ENCODE results near the gene CXorf65. TPM values are rescaled to one million over a fixed set of nuclear protein-coding genes. Genes with fewer than 3 reads are reported as not detected.

The CXorf65 gene
- total RNA-seq, 1 donor from 2014 or later = not detected

- DNase-seq (ENCODE audit: extremely low spot score in 2 of 2) = no peak
- no peaks in the 10 kb centered on the region for H3K4me1 ChIP-seq
- no peak overlapping the region for H3K27ac ChIP-seq
- no peaks in the 10 kb centered on the region for H3K27me3 ChIP-seq
- no peaks in the 10 kb centered on the region for H3K9me3 ChIP-seq
- intact Hi-C loops (cut with DNase I) = no loop called here
- TF ChIP-seq POLR2A (IDR thresholded peaks at IDR 0.05) (no peak), POLR2AphosphoS5 (IDR thresholded peaks at IDR 0.05; ENCODE audit: insufficient read depth in 1 of 2, low read depth in 1 of 2) (no peak), CTCF (IDR thresholded peaks at IDR 0.05) (no peak)
- no peak overlapping the region for H3K4me3 ChIP-seq
- peaks cover 0 to 23% of the 10 kb centered on the region in 2 donors for H3K36me3 ChIP-seq
Observed at GRCh38 chrX:71131510-71131909, 25.0 kb upstream of the CXorf65 start.

- H3K4me1 ChIP-seq = no peaks in the 10 kb centered on the region
- TF ChIP-seq POLR2A (IDR thresholded peaks at IDR 0.05) (no peak), POLR2AphosphoS5 (IDR thresholded peaks at IDR 0.05; ENCODE audit: insufficient read depth in 1 of 2, low read depth in 1 of 2) (no peak), CTCF (IDR thresholded peaks at IDR 0.05) (peak; percentile 52 to 64 (median 60))
- H3K27ac ChIP-seq = no peak overlapping the region
- no peaks in the 10 kb centered on the region for H3K9me3 ChIP-seq
- H3K36me3 ChIP-seq = peaks cover 0 to 26% of the 10 kb centered on the region in 2 donors
- intact Hi-C loops (cut with DNase I) = no loop called here
- DNase-seq (ENCODE audit: extremely low spot score in 2 of 2) = no peak
- no peaks in the 10 kb centered on the region for H3K27me3 ChIP-seq
- H3K4me3 ChIP-seq = no peak overlapping the region
Observed at GRCh38 chrX:71128915-71129765, 22.6 kb upstream of the CXorf65 start.

DNA sequence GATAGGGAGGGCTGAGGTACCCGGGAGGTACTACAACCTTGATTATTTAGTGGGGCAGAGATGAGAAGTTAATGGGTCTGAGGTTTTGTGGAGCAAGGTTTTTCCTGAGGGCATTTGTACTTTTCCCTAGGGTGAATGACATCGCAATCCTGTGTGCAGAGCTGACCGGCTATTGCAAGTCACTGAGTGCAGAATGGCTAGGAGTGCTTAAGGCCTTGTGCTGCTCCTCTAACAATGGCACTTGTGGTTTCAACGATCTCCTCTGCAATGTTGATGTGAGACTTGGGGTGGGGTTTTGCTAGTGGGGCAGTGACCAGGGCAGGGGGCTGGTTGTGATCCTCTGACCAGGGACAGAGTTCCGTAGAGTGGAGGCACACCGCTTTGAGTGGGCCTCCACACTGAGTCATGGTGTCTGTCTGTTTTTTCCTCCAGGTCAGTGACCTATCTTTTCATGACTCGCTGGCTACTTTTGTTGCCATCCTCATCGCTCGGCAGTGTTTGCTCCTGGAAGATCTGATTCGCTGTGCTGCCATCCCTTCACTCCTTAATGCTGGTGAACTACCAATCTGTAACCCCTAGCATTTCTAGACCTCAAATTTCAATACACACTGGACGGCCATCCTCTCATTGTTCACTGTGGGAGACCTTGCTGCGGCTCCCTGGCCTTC lies 21.8 kb upstream of the CXorf65 start:
- no peak overlapping the region for H3K4me3 ChIP-seq
- TF ChIP-seq POLR2A (IDR thresholded peaks at IDR 0.05) (no peak), CTCF (IDR thresholded peaks at IDR 0.05) (no peak), POLR2AphosphoS5 (IDR thresholded peaks at IDR 0.05; ENCODE audit: insufficient read depth in 1 of 2, low read depth in 1 of 2) (no peak)
- DNase-seq (ENCODE audit: extremely low spot score in 2 of 2) = no peak
- no peaks in the 10 kb centered on the region for H3K27me3 ChIP-seq
- peaks cover 0 to 29% of the 10 kb centered on the region in 2 donors for H3K36me3 ChIP-seq
- intact Hi-C loops (cut with DNase I) = no loop called here
- H3K4me1 ChIP-seq = no peaks in the 10 kb centered on the region
- H3K9me3 ChIP-seq = no peaks in the 10 kb centered on the region
- no peak overlapping the region for H3K27ac ChIP-seq

DNA sequence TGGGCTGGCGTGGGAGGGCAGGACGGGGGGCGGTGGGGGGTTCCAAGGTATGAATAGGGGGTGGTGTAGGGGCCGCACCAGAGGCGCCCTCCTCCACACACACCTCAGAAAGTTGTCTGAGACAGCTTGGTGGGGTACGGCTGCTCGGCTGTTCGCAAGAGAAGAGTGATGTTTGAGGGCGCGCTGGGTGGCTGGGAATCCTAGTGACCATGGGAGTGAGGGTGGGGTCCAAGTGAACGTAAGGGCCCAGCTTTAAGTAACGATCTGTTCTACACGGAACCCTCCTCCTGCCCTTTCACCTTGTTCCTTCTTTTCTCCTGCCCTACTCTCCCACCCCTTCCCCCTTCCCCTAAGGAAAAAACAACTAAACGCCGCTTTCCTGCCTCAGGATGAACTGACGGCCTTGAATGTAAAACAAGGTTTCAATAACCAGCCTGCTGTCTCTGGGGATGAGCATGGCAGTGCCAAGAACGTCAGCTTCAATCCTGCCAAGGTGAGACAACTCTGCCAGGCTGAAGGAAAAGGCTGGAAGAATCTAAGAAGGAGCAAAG lies 12.5 kb upstream of the CXorf65 start:
- no peak for DNase-seq (ENCODE audit: extremely low spot score in 2 of 2)
- peak overlapping the region; percentile 71 for H3K27ac ChIP-seq
- intact Hi-C loops (cut with DNase I) = no loop called here

More for the DNA sequence above, 12.5 kb upstream of the CXorf65 start:
- TF ChIP-seq POLR2A (IDR thresholded peaks at IDR 0.05) (no peak), POLR2AphosphoS5 (IDR thresholded peaks at IDR 0.05; ENCODE audit: insufficient read depth in 1 of 2, low read depth in 1 of 2) (no peak), CTCF (IDR thresholded peaks at IDR 0.05) (no peak)
- no peaks in the 10 kb centered on the region for H3K27me3 ChIP-seq
- H3K9me3 ChIP-seq = no peaks in the 10 kb centered on the region
- H3K4me1 ChIP-seq = peaks cover 16% of the 10 kb centered on the region
- H3K36me3 ChIP-seq = peaks cover 0 to 27% of the 10 kb centered on the region in 2 donors
- H3K4me3 ChIP-seq = peak overlapping the region; percentile 54 to 56
